RWPE1 (cell line): ENCODE measurements around the gene GLI3.

Experiments used
- CTCF ChIA-PET: fragments of 350-600 bp; sonication (Branson Sonifier 250); formaldehyde crosslinking; extraction: SDS; loops from one replicate; lab custom pipeline; 2021; lab: Yijun Ruan, JAX
- POLR2A ChIA-PET: fragments of 400-600 bp; formaldehyde crosslinking; extraction: SDS; loops from one replicate; lab custom pipeline; 2020; ENCODE audit warnings: antibody characterized with exemption; ENCODE audit not compliant: low non-redundant PET; lab: Yijun Ruan, JAX
- DNase-seq: peaks from one replicate; pipeline ENCODE4 v3.0.0; 2012; ENCODE audit warnings: low spot score
- H3K27ac ChIP-seq: fragments of 450-650 bp; 2 replicates; pipeline ENCODE4 v1.5.1; 2017
- CTCF ChIP-seq: fragments of 450-650 bp; conservative IDR thresholded peaks from 2 replicates; pipeline ENCODE4 v1.5.1; 2017; ENCODE audit warnings: low read depth, mild to moderate bottlenecking

GLI3 gene

GRCh38 chr7:42183547-42183946 lies 53.5 kb downstream of the GLI3 start:
- POLR2A ChIA-PET: no interaction called here
- CTCF ChIA-PET: interaction anchor here (0.6 kb wide), 1 partner anchor 38 kb away, joined by 3 read pairs; no protein-coding TSS in a partner anchor
- TF ChIP-seq CTCF: no peak
- no peak for DNase-seq
- peak overlapping the region; percentile 25 for H3K27ac ChIP-seq

GRCh38 chr7:42181566-42181965 lies 55.4 kb downstream of the GLI3 start:
- H3K27ac ChIP-seq: no peak overlapping the region
- ChIA-PET POLR2A (no interaction called here), CTCF (interaction anchor here (0.8 kb wide), 1 partner anchor 662 kb away, joined by 3 read pairs; no protein-coding TSS in a partner anchor)
- peak; percentile 13 for DNase-seq
- no peak for TF ChIP-seq CTCF

GRCh38 chr7:42180806-42181205 lies 56.2 kb downstream of the GLI3 start:
- TF ChIP-seq CTCF: no peak
- CTCF ChIA-PET: no interaction called here
- POLR2A ChIA-PET: no interaction called here
- no peak overlapping the region for H3K27ac ChIP-seq
- no peak for DNase-seq

GRCh38 chr7:42176724-42177101 lies 60.3 kb downstream of the GLI3 start:
- H3K27ac ChIP-seq: peak overlapping the region; percentile 20; the same call in 1 of the 2 replicates
- no peak for DNase-seq
- CTCF ChIA-PET: no interaction called here
- no peak for TF ChIP-seq CTCF
- POLR2A ChIA-PET: no interaction called here

GRCh38 chr7:42175834-42176723 lies 60.9 kb downstream of the GLI3 start:
- TF ChIP-seq CTCF: no peak
- CTCF ChIA-PET: no interaction called here
- H3K27ac ChIP-seq: peak overlapping the region; percentile 20; the same call in 1 of the 2 replicates
- no peak for DNase-seq
- POLR2A ChIA-PET: no interaction called here

- no peak for TF ChIP-seq CTCF
- CTCF ChIA-PET: no interaction called here
- H3K27ac ChIP-seq: no peak overlapping the region
- no peak for DNase-seq
- POLR2A ChIA-PET: no interaction called here
Observed at GRCh38 chr7:42174391-42174912, 62.6 kb downstream of the GLI3 start.
